Mesendoderm (in vitro differentiated cells): ENCODE data around the gene EXOC2. TPM values are rescaled to one million over a fixed set of nuclear protein-coding genes. Genes with fewer than 3 reads are reported as not detected.

Experiments
- DNase-seq: peaks from one replicate; pipeline ENCODE4 v3.0.0; 2013
- H2AK5ac ChIP-seq: 2 replicates; pipeline ENCODE4 v1.6.1; 2013; ENCODE audit warnings: low read length, inconsistent platforms
- H2BK120ac ChIP-seq: 2 replicates; pipeline ENCODE4 v1.6.1; 2013; ENCODE audit warnings: low read depth, mild to moderate bottlenecking, low read length, moderate library complexity, mixed read lengths
- H2BK15ac ChIP-seq: replicated peaks from 2 replicates; pipeline ENCODE4 v1.6.1; 2013; ENCODE audit warnings: low read depth, mild to moderate bottlenecking, moderate library complexity
- H2BK5ac ChIP-seq: 2 replicates; pipeline ENCODE4 v1.6.1; 2013; ENCODE audit warnings: low read length, inconsistent platforms
- H3K18ac ChIP-seq: 2 replicates; pipeline ENCODE4 v1.6.1; 2013; ENCODE audit warnings: mild to moderate bottlenecking, low read length, mixed read lengths
- H3K23ac ChIP-seq: one replicate; pipeline ENCODE4 v1.6.1; 2013; ENCODE audit warnings: low read length
- H3K27ac ChIP-seq: 2 replicates; pipeline ENCODE4 v1.5.1; 2013; ENCODE audit warnings: low read depth, mild to moderate bottlenecking, inconsistent platforms, low read length, moderate library complexity
- H3K27me3 ChIP-seq: 2 replicates; pipeline ENCODE4 v1.6.1; 2013; ENCODE audit warnings: low read length, control low read depth, mild to moderate bottlenecking, inconsistent platforms; ENCODE audit not compliant: insufficient read depth, poor library complexity
- H3K36me3 ChIP-seq: 2 replicates; pipeline ENCODE4 v1.6.1; 2013; ENCODE audit warnings: low read length, inconsistent platforms; ENCODE audit not compliant: control insufficient read depth, insufficient read depth
- H3K4ac ChIP-seq: one replicate; pipeline ENCODE4 v1.6.1; 2013; ENCODE audit warnings: low read depth, mild to moderate bottlenecking, low read length, moderate library complexity
- H3K4me1 ChIP-seq: 2 replicates; pipeline ENCODE4 v1.6.1; 2013; ENCODE audit warnings: low read depth, low read length, inconsistent platforms; ENCODE audit not compliant: control insufficient read depth
- H3K4me2 ChIP-seq: 2 replicates; pipeline ENCODE4 v1.6.1; 2013; ENCODE audit warnings: low read length
- H3K4me3 ChIP-seq: 2 replicates; pipeline ENCODE4 v1.5.1; 2013; ENCODE audit warnings: mild to moderate bottlenecking, low read length
- H3K56ac ChIP-seq: one replicate; pipeline ENCODE4 v1.6.1; 2013; ENCODE audit warnings: low read length
- H3K79me1 ChIP-seq: 2 replicates; pipeline ENCODE4 v1.6.1; 2013; ENCODE audit warnings: low read length, inconsistent platforms
- H3K79me2 ChIP-seq: 2 replicates; pipeline ENCODE4 v1.6.1; 2013; ENCODE audit warnings: mild to moderate bottlenecking, low read length; ENCODE audit not compliant: control insufficient read depth, insufficient read depth
- H3K9ac ChIP-seq: 2 replicates; pipeline ENCODE4 v1.6.1; 2013; ENCODE audit warnings: low read length, inconsistent platforms
- H4K5ac ChIP-seq: one replicate; pipeline ENCODE4 v1.6.1; 2013; ENCODE audit warnings: low read length
- H4K8ac ChIP-seq: one replicate; pipeline ENCODE4 v1.6.1; 2013; ENCODE audit warnings: low read depth, mild to moderate bottlenecking, control low read depth, low read length, moderate library complexity
- WGBS: extraction: QIAGEN DNeasy Blood & Tissue Kit; methylation state at CpG from one replicate; pipeline ENCODE4 v1.1.7; 2013; ENCODE audit warnings: low lambda C conversion rate, missing lambda C conversion rate; ENCODE audit not compliant: insufficient coverage; ENCODE audit errors: extremely low coverage; 5-methylcytosine and 5-hydroxymethylcytosine counted together
- polyA plus RNA-seq, 2 experiments: library from polyadenylated mRNA; stranded (reverse); fragments of 200-250 nt; gene quantifications; one replicate each; pipeline ENCODE4 v1.2.3, GENCODE V29; 2013

The EXOC2 gene, protein sequence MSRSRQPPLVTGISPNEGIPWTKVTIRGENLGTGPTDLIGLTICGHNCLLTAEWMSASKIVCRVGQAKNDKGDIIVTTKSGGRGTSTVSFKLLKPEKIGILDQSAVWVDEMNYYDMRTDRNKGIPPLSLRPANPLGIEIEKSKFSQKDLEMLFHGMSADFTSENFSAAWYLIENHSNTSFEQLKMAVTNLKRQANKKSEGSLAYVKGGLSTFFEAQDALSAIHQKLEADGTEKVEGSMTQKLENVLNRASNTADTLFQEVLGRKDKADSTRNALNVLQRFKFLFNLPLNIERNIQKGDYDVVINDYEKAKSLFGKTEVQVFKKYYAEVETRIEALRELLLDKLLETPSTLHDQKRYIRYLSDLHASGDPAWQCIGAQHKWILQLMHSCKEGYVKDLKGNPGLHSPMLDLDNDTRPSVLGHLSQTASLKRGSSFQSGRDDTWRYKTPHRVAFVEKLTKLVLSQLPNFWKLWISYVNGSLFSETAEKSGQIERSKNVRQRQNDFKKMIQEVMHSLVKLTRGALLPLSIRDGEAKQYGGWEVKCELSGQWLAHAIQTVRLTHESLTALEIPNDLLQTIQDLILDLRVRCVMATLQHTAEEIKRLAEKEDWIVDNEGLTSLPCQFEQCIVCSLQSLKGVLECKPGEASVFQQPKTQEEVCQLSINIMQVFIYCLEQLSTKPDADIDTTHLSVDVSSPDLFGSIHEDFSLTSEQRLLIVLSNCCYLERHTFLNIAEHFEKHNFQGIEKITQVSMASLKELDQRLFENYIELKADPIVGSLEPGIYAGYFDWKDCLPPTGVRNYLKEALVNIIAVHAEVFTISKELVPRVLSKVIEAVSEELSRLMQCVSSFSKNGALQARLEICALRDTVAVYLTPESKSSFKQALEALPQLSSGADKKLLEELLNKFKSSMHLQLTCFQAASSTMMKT
- 16.7 TPM for polyA plus RNA-seq (2013, experiment 1 of 2)
- polyA plus RNA-seq (2013, experiment 2 of 2), result 17.5 TPM

- H3K4me2 ChIP-seq, result peak within 1 kb of the TSS; percentile 73
- H3K4ac ChIP-seq, result peak within 1 kb of the TSS; percentile 65
- H3K79me1 ChIP-seq, result peaks cover 12% of the 10 kb centered on the region
- no CpG with 5 or more reads among the region's 63 CpGs for WGBS
- peaks cover 17% of the 10 kb centered on the region for H3K79me2 ChIP-seq
- no peak within 1 kb of the TSS for H2BK120ac ChIP-seq
- peak; percentile 93 for DNase-seq
- no peaks in the 10 kb centered on the region for H3K4me1 ChIP-seq
- no peak within 1 kb of the TSS for H4K8ac ChIP-seq
- H3K27me3 ChIP-seq, result no peaks in the 10 kb centered on the region
- peak within 1 kb of the TSS; percentile 97 for H3K56ac ChIP-seq
- H2AK5ac ChIP-seq, result no peak within 1 kb of the TSS
- H3K23ac ChIP-seq, result no peak within 1 kb of the TSS
- no peak within 1 kb of the TSS for H4K5ac ChIP-seq
- peak within 1 kb of the TSS; percentile 81 for H3K27ac ChIP-seq
- H3K18ac ChIP-seq, result peak within 1 kb of the TSS; percentile 73
- H3K9ac ChIP-seq, result peak within 1 kb of the TSS; percentile 91
- no peaks in the 10 kb centered on the region for H3K36me3 ChIP-seq
- no peak within 1 kb of the TSS for H2BK5ac ChIP-seq
- H3K4me3 ChIP-seq, result peak within 1 kb of the TSS; percentile 94
- no peak within 1 kb of the TSS for H2BK15ac ChIP-seq
These were observed at the start of gene EXOC2 for GRCh38 chr6:692858-693722. EXOC2 (minus strand) TSS chr6:693139; CDS start chr6:637818, 55,321 bp downstream.

DNA sequence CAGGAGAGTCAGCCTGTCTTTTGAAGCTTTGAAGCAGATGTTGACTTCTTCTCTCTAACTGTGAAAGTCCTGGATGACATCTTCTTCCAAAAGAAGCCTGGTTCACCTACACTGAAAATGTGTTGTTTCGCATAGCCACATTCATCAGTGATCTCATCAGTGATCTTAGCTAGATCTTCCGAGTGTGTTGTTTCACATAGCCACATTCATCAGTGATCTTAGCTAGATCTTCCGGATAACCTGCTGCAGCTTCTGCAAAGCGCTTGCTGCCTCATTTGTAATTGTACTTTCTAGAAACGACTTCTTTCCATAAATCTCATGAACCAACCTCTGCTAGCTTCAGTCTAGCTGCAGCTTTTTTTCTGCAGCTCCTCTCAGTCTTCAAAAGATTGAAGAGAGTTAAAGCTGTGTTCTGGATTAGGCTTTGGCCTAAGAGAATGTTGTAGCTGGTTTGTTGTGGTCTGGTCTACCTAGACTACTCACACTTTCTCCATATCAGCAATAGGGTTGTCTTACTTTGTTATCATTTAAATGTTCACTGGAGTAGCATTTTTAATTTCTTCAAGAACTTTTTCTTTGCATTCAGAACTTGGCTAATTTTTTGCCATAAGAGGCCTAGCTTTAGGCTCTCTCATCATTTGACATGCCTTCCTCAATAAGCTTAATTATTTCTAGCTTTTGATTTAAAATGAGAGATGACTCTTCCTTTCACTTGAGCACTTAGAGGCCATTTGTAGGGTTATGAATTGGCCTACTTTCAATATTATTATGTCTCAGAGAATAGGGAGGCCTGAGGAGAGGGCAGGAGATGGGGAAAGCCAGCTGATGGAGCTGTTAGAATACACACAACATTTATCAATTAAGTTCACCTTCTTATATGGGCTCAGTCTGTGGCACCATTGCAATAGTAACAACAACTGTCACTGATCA, 48.7 kb upstream of the EXOC2 start:
- Histone ChIP-seq H3K23ac (no peak overlapping the region), H3K79me1 (no peaks in the 10 kb centered on the region), H2BK15ac (no peak overlapping the region), H4K8ac (no peak overlapping the region), H3K27me3 (no peaks in the 10 kb centered on the region), H3K4me2 (no peak overlapping the region), H4K5ac (no peak overlapping the region), H3K4ac (no peak overlapping the region), H2BK120ac (no peak overlapping the region), H3K27ac (no peak overlapping the region), H3K79me2 (no peaks in the 10 kb centered on the region), H3K36me3 (no peaks in the 10 kb centered on the region), H3K9ac (no peak overlapping the region), H3K18ac (no peak overlapping the region), H2BK5ac (no peak overlapping the region), H3K4me3 (no peak overlapping the region), H3K4me1 (no peaks in the 10 kb centered on the region), H2AK5ac (no peak overlapping the region), H3K56ac (no peak overlapping the region)
- WGBS, result no CpG with 5 or more reads among the region's 5 CpGs
- DNase-seq, result no peak

GRCh38 chr6:736657-737446, 43.9 kb upstream of the EXOC2 start:
- H4K5ac ChIP-seq, result no peak overlapping the region
- H2BK5ac ChIP-seq, result no peak overlapping the region
- H3K18ac ChIP-seq, result no peak overlapping the region
- H2BK15ac ChIP-seq, result no peak overlapping the region
- DNase-seq, result no peak
- H2AK5ac ChIP-seq, result no peak overlapping the region
- H4K8ac ChIP-seq, result no peak overlapping the region
- no peak overlapping the region for H2BK120ac ChIP-seq
- no peak overlapping the region for H3K56ac ChIP-seq
- no peaks in the 10 kb centered on the region for H3K36me3 ChIP-seq
- WGBS, result no CpG with 5 or more reads among the region's 20 CpGs
- no peak overlapping the region for H3K23ac ChIP-seq
- H3K27ac ChIP-seq, result no peak overlapping the region
- H3K4me1 ChIP-seq, result no peaks in the 10 kb centered on the region
- no peaks in the 10 kb centered on the region for H3K27me3 ChIP-seq
- no peaks in the 10 kb centered on the region for H3K79me2 ChIP-seq
- no peak overlapping the region for H3K4ac ChIP-seq
- no peak overlapping the region for H3K9ac ChIP-seq
- no peak overlapping the region for H3K4me2 ChIP-seq
- no peak overlapping the region for H3K4me3 ChIP-seq
- H3K79me1 ChIP-seq, result no peaks in the 10 kb centered on the region

GRCh38 chr6:733431-734219, 40.7 kb upstream of the EXOC2 start:
- no peak for DNase-seq
- no peak overlapping the region for H3K56ac ChIP-seq
- no peak overlapping the region for H3K4ac ChIP-seq
- no CpG with 5 or more reads among the region's 14 CpGs for WGBS
- H4K5ac ChIP-seq, result no peak overlapping the region
- no peak overlapping the region for H3K4me3 ChIP-seq
- no peak overlapping the region for H2AK5ac ChIP-seq
- H3K9ac ChIP-seq, result no peak overlapping the region
- no peak overlapping the region for H3K18ac ChIP-seq
- no peaks in the 10 kb centered on the region for H3K27me3 ChIP-seq
- H3K4me1 ChIP-seq, result no peaks in the 10 kb centered on the region
- no peaks in the 10 kb centered on the region for H3K36me3 ChIP-seq
- H3K79me1 ChIP-seq, result no peaks in the 10 kb centered on the region
- no peak overlapping the region for H2BK15ac ChIP-seq
- H3K4me2 ChIP-seq, result no peak overlapping the region
- H4K8ac ChIP-seq, result no peak overlapping the region
- H2BK5ac ChIP-seq, result no peak overlapping the region
- no peak overlapping the region for H3K23ac ChIP-seq
- no peaks in the 10 kb centered on the region for H3K79me2 ChIP-seq
- no peak overlapping the region for H2BK120ac ChIP-seq
- no peak overlapping the region for H3K27ac ChIP-seq
